Peyer's patch (tissue), 4 donors: ENCODE data around the gene TMEM164. TPM values are rescaled to one million over a fixed set of nuclear protein-coding genes. Genes with fewer than 3 reads are reported as not detected.

Experiments used
- DNase-seq, 3 donors: peaks; one replicate each; pipeline ENCODE4 v3.0.0-alpha.2; 2017 to 2019
- H3K27ac ChIP-seq, 4 donors: fragments of 200-600 bp; sonication (generic); one replicate each; pipeline ENCODE4 v1.5.1; 2016 to 2019
- H3K27me3 ChIP-seq, 2 donors: fragments of 200-600 bp; sonication (generic); one replicate each; pipeline ENCODE4 v1.5.1; 2019
- H3K36me3 ChIP-seq, 3 donors: fragments of 200-600 bp; sonication (generic); one replicate each; pipeline ENCODE4 v1.5.1; 2016 to 2019
- H3K4me1 ChIP-seq, 4 donors: fragments of 200-600 bp; sonication (generic); one replicate each; pipeline ENCODE4 v1.5.1; 2016 to 2019
- H3K4me3 ChIP-seq, 4 donors: fragments of 200-600 bp; sonication (generic); 1 replicate in 3 of 4; 2 replicates in 1 of 4; pipeline ENCODE4 v1.5.1; 2016 to 2019; ENCODE audit warnings: mild to moderate bottlenecking in 1 of 4
- H3K9me3 ChIP-seq, 4 donors: fragments of 200-600 bp; sonication (generic); one replicate each; pipeline ENCODE4 v1.5.1; 2016 to 2019; ENCODE audit warnings: mild to moderate bottlenecking in 1 of 4
- POLR2A ChIP-seq, 2 donors: fragments of 450-650 bp; IDR thresholded peaks; one replicate each; pipeline ENCODE4 v1.5.1; 2017; ENCODE audit warnings: antibody characterized with exemption in 2 of 2, mild to moderate bottlenecking in 2 of 2, moderate library complexity in 2 of 2
- total RNA-seq, 4 donors: library from RNA; depleted of rRNA; stranded (reverse); fragments of >200 nt; gene quantifications; one replicate each; pipeline ENCODE4 v1.1.0, GENCODE V29; 2016
- TF ChIP-seq, protein P1 (sequence below), 6 experiments: fragments of 450-650 bp in 4 of 6; fragments of 200-600 bp in 2 of 6; sonication (generic) in 1 of 6; IDR thresholded peaks; one replicate each; pipeline ENCODE4 v1.5.1; 2017 to 2019; ENCODE audit warnings: antibody characterized with exemption in 6 of 6, mild to moderate bottlenecking in 3 of 6, moderate library complexity in 1 of 6

The TMEM164 gene
- total RNA-seq, 4 donors from 2014 or later = 25.6 to 79.7 (median 73.8) TPM

- no peak overlapping the region for H3K27ac ChIP-seq
- H3K4me3 ChIP-seq = no peak overlapping the region
- no peaks in the 10 kb centered on the region for H3K9me3 ChIP-seq
- TF ChIP-seq, protein P1, sequence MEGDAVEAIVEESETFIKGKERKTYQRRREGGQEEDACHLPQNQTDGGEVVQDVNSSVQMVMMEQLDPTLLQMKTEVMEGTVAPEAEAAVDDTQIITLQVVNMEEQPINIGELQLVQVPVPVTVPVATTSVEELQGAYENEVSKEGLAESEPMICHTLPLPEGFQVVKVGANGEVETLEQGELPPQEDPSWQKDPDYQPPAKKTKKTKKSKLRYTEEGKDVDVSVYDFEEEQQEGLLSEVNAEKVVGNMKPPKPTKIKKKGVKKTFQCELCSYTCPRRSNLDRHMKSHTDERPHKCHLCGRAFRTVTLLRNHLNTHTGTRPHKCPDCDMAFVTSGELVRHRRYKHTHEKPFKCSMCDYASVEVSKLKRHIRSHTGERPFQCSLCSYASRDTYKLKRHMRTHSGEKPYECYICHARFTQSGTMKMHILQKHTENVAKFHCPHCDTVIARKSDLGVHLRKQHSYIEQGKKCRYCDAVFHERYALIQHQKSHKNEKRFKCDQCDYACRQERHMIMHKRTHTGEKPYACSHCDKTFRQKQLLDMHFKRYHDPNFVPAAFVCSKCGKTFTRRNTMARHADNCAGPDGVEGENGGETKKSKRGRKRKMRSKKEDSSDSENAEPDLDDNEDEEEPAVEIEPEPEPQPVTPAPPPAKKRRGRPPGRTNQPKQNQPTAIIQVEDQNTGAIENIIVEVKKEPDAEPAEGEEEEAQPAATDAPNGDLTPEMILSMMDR (IDR thresholded peaks at IDR 0.05) = no peak
- no peak for TF ChIP-seq POLR2A (IDR thresholded peaks at IDR 0.05)
- H3K36me3 ChIP-seq = no peaks in the 10 kb centered on the region
- DNase-seq = no peak
- H3K27me3 ChIP-seq = no peaks in the 10 kb centered on the region
- no peaks in the 10 kb centered on the region for H3K4me1 ChIP-seq
Observed at GRCh38 chrX:109990582-109991276, 12.2 kb upstream of the TMEM164 start.

GRCh38 chrX:109992203-109992602 is 10.7 kb upstream of the TMEM164 start:
- no peak for DNase-seq
- no peaks in the 10 kb centered on the region for H3K4me1 ChIP-seq
- H3K27me3 ChIP-seq = no peaks in the 10 kb centered on the region
- no peaks in the 10 kb centered on the region for H3K36me3 ChIP-seq
- TF ChIP-seq POLR2A (IDR thresholded peaks at IDR 0.05) = no peak
- TF ChIP-seq, protein P1 (IDR thresholded peaks at IDR 0.05) = no peak
- no peak overlapping the region for H3K4me3 ChIP-seq
- no peaks in the 10 kb centered on the region for H3K9me3 ChIP-seq
- H3K27ac ChIP-seq = no peak overlapping the region

- Histone ChIP-seq H3K4me3 (no peak overlapping the region), H3K27ac (no peak overlapping the region), H3K36me3 (no peaks in the 10 kb centered on the region), H3K27me3 (no peaks in the 10 kb centered on the region), H3K9me3 (no peaks in the 10 kb centered on the region), H3K4me1 (no peaks in the 10 kb centered on the region)
- no peak for TF ChIP-seq POLR2A (IDR thresholded peaks at IDR 0.05)
- TF ChIP-seq, protein P1 (IDR thresholded peaks at IDR 0.05) = no peak
- DNase-seq = no peak
Observed at GRCh38 chrX:109995155-109995554, 7.8 kb upstream of the TMEM164 start.

DNA sequence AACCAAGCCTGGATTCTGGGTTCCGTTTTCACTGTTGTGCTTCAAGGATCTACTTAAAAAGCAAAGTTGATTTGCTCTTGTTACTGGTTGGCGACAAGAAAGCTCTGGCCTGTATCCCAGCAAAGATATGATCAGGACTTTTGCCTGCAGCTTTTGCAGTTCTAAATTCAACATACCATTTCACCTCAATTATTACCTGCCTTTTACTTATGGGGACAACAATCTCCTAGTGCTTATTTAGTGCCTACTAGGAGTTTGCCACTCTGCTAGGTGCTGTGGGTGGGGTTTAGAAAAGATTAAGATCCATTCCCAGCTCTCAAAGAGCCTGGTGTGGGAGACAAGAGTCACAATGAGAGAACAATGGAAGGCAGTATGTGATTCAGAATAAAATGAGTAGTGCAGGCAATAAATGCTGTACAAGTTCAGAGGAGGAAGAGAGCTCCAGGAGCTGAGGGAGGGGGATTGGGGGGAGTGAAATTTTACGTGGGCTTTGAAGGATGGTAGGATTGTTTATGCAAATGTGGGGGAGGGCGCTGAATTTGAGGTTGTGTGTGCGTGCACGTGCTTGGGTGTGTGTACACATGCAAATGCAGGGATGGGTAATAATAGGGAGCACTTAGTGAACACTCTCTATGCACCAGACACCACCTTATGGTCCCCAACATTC is 5.0 kb upstream of the TMEM164 start:
- no peak for DNase-seq
- Histone ChIP-seq H3K27me3 (no peaks in the 10 kb centered on the region), H3K4me1 (peaks cover 0 to 7% (median 0%) of the 10 kb centered on the region in 4 donors), H3K9me3 (peaks cover 0 to 4% (median 0%) of the 10 kb centered on the region in 4 donors), H3K36me3 (no peaks in the 10 kb centered on the region), H3K4me3 (no peak overlapping the region), H3K27ac (no peak overlapping the region)
- TF ChIP-seq, protein P1 (IDR thresholded peaks at IDR 0.05) = no peak
- TF ChIP-seq POLR2A (IDR thresholded peaks at IDR 0.05) = no peak

DNA sequence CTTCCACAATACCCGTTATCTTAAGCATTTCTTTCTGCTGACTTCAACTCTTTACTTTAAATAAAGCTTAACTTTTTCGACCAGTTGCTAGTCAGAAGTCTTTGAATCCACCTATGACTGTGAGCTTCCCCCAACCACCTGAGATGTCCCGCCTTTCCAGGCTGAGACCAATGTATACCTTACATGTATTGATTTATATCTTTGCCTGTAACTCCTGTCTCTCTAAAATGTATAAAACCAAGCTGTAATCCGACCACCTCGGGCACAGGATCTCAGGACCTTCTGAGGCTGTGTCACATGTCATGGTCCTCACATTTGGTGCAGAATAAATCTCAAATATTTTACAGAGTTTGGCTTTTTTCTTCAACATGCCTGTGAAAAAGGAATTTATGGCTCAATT is 2.9 kb upstream of the TMEM164 start:
- Histone ChIP-seq H3K9me3 (peaks cover 0 to 4% (median 0%) of the 10 kb centered on the region in 4 donors), H3K36me3 (no peaks in the 10 kb centered on the region), H3K4me3 (no peak overlapping the region), H3K27ac (no peak overlapping the region), H3K4me1 (peaks cover 0 to 21% (median 0%) of the 10 kb centered on the region in 4 donors), H3K27me3 (no peaks in the 10 kb centered on the region)
- DNase-seq = no peak
- TF ChIP-seq POLR2A (IDR thresholded peaks at IDR 0.05) = no peak
- TF ChIP-seq, protein P1 (IDR thresholded peaks at IDR 0.05) = no peak
